A549 (cell line): Measurements from ENCODE around the gene OSTM1. TPM values are rescaled to one million over a fixed set of nuclear protein-coding genes. Genes with fewer than 3 reads are reported as not detected.
A peak's percentile ranks its signal among the peaks of the same experiment; 100 is the strongest.

Source experiments
- ATAC-seq, 2 experiments: fragments of 200-7000 bp in 1 of 2; fragments of >200 bp in 1 of 2; cut with Nextera tagmentation in 1 of 2; cut with Tn5 transposase in 1 of 2; 3 replicates each; pipeline versions ENCODE4 v1.8.0 to v1.9.1; 2018 to 2020; ENCODE audit warnings: mild to moderate bottlenecking in 1 of 2, moderate library complexity in 1 of 2
- CTCF ChIA-PET: fragments of 300-600 bp; sonication (Branson Sonifier 250); formaldehyde crosslinking; extraction: SDS; loops from one replicate; lab custom pipeline; 2021; ENCODE audit warnings: antibody characterized with exemption, inconsistent platforms; lab: Yijun Ruan, JAX
- POLR2A ChIA-PET: fragments of 350-600 bp; formaldehyde crosslinking; extraction: SDS; loops from one replicate; lab custom pipeline; 2021; ENCODE audit warnings: antibody characterized with exemption, inconsistent platforms; lab: Yijun Ruan, JAX
- DNase-seq, 2 experiments: peaks; one replicate each; pipeline versions ENCODE4 v3.0.0 to v3.0.0-alpha.2; 2011 to 2016; ENCODE audit warnings: low read depth in 1 of 2, low spot score in 1 of 2
- FAIRE-seq: peaks from 2 replicates; lab custom pipeline; 2011; peaks lifted over from hg19 to GRCh38; lab: Jason Lieb, UNC
- H3K27ac ChIP-seq, 2 experiments: fragments of >200 bp; sonication (Bioruptor Twin); formaldehyde crosslinking; 3 replicates each; pipeline ENCODE4 v1.5.1; 2016 to 2017
- H3K4me1 ChIP-seq: fragments of >200 bp; sonication (Bioruptor Twin); formaldehyde crosslinking; 3 replicates; pipeline ENCODE4 v1.6.1; 2016
- H3K4me2 ChIP-seq: fragments of >200 bp; sonication (Bioruptor Twin); formaldehyde crosslinking; 3 replicates; pipeline ENCODE4 v1.6.1; 2016
- H3K4me3 ChIP-seq: fragments of >200 bp; sonication (Bioruptor Twin); formaldehyde crosslinking; 3 replicates; pipeline ENCODE4 v1.5.1; 2016
- H3K9me3 ChIP-seq: fragments of >200 bp; sonication (Bioruptor Twin); formaldehyde crosslinking; 3 replicates; pipeline ENCODE4 v1.6.1; 2016
- CBX2 ChIP-seq: fragments of 200-600 bp; sonication (generic); IDR thresholded peaks from 2 replicates; pipeline ENCODE4 v1.6.1; 2016; ENCODE audit warnings: low read depth, mild to moderate bottlenecking, borderline replicate concordance
- CBX8 ChIP-seq: fragments of 200-600 bp; sonication (generic); IDR thresholded peaks from 2 replicates; pipeline ENCODE4 v1.6.1; 2016
- CEBPB ChIP-seq, 2 experiments: fragments of >200 bp in 1 of 2; sonication (Bioruptor Twin) in 1 of 2; formaldehyde crosslinking in 1 of 2; IDR thresholded peaks; 2 replicates each; pipeline ENCODE4 v1.6.1; 2012 to 2016
- E2F6 ChIP-seq: IDR thresholded peaks from 2 replicates; pipeline ENCODE4 v1.6.1; 2012; ENCODE audit warnings: low read depth, borderline replicate concordance
- EHMT2 ChIP-seq: fragments of 200-600 bp; sonication (generic); IDR thresholded peaks from 2 replicates; pipeline ENCODE4 v1.6.1; 2016; ENCODE audit warnings: antibody characterized with exemption, low read depth, mild to moderate bottlenecking, moderate library complexity
- ESRRA ChIP-seq: fragments of 150-350 bp; IDR thresholded peaks from 2 replicates; pipeline ENCODE4 v1.6.1; 2014; ENCODE audit warnings: mild to moderate bottlenecking, low read length, borderline replicate concordance
- FOSL2 ChIP-seq, 2 experiments: fragments of 450-650 bp in 1 of 2; fragments of >200 bp in 1 of 2; sonication (Bioruptor Twin) in 1 of 2; formaldehyde crosslinking; IDR thresholded peaks; 2 replicates each; pipeline versions ENCODE4 v1.5.0 to v1.6.1; 2016 to 2020; ENCODE audit warnings: mild to moderate bottlenecking in 1 of 2, moderate library complexity in 1 of 2
- FOXS1 ChIP-seq: fragments of 250-450 bp; sonication (Bioruptor Pico); IDR thresholded peaks from 2 replicates; pipeline ENCODE4 v1.5.0; 2020; ENCODE audit warnings: mild to moderate bottlenecking, moderate library complexity
- HEYL ChIP-seq: fragments of 250-450 bp; sonication (Bioruptor Pico); IDR thresholded peaks from 2 replicates; pipeline ENCODE4 v1.8.0; 2021; ENCODE audit warnings: mild to moderate bottlenecking, moderate library complexity
- MAFK ChIP-seq: fragments of 450-650 bp; IDR thresholded peaks from 2 replicates; pipeline ENCODE4 v1.6.1; 2014; ENCODE audit not compliant: partially characterized antibody
- PHF8 ChIP-seq: fragments of 200-600 bp; sonication (generic); IDR thresholded peaks from 2 replicates; pipeline ENCODE4 v1.6.1; 2016; ENCODE audit warnings: low read depth, mild to moderate bottlenecking, antibody characterized with exemption, moderate library complexity, borderline replicate concordance
- POLR2A ChIP-seq: IDR thresholded peaks from 2 replicates; pipeline ENCODE4 v1.6.1; 2012; ENCODE audit warnings: mild to moderate bottlenecking, low read length
- POLR2AphosphoS2 ChIP-seq: conservative IDR thresholded peaks from 2 replicates; pipeline ENCODE4 v1.6.1; 2012; ENCODE audit warnings: low read length, improper control_type of control experiment, inconsistent platforms
- RARB ChIP-seq: fragments of 250-450 bp; sonication (Bioruptor Pico); IDR thresholded peaks from 2 replicates; pipeline ENCODE4 v1.8.0; 2021; ENCODE audit warnings: mild to moderate bottlenecking, moderate library complexity
- RFX5 ChIP-seq: fragments of 450-650 bp; IDR thresholded peaks from 2 replicates; pipeline ENCODE4 v1.7.1; 2014; ENCODE audit warnings: antibody characterized with exemption, mild to moderate bottlenecking, moderate library complexity
- RNF2 ChIP-seq: fragments of 200-600 bp; sonication (generic); IDR thresholded peaks from 2 replicates; pipeline ENCODE4 v1.6.1; 2016; ENCODE audit warnings: low read depth, mild to moderate bottlenecking, antibody characterized with exemption, moderate library complexity, borderline replicate concordance
- TFCP2L1 ChIP-seq: fragments of 250-450 bp; sonication (Bioruptor Pico); IDR thresholded peaks from 2 replicates; pipeline ENCODE4 v1.5.0; 2021; ENCODE audit warnings: mild to moderate bottlenecking
- TP53 ChIP-seq: fragments of 250-450 bp; sonication (Bioruptor Pico); IDR thresholded peaks from 2 replicates; pipeline ENCODE4 v1.5.0; 2021; ENCODE audit warnings: mild to moderate bottlenecking, moderate library complexity
- USF2 ChIP-seq: fragments of 450-650 bp; IDR thresholded peaks from 2 replicates; pipeline ENCODE4 v1.6.1; 2014; ENCODE audit warnings: antibody characterized with exemption
- WGBS: methylation state at CpG from one replicate; pipeline ENCODE4 v1.1.6; 2017; ENCODE audit errors: missing lambda C conversion rate; 5-methylcytosine and 5-hydroxymethylcytosine counted together
- polyA plus RNA-seq, 4 experiments: library from polyadenylated mRNA; depleted of rRNA in 3 of 4; stranded (reverse); fragments of >200 nt; fragmentation: RNase III in 1 of 4; extraction: RNeasy Plus Mini Kit Qiagen cat#74134 plus additional on column Dnase treatment in 1 of 4; gene quantifications; 2 replicates in 3 of 4; 3 replicates in 1 of 4; pipeline ENCODE4 v1.2.3, GENCODE V29; 2011 to 2017
- TF ChIP-seq, protein P1 (sequence below): IDR thresholded peaks from 2 replicates; pipeline ENCODE4 v1.6.1; 2012
- TF ChIP-seq, protein P2 (sequence below): fragments of >200 bp; sonication (Bioruptor Twin); formaldehyde crosslinking; IDR thresholded peaks from 3 replicates; pipeline ENCODE4 v1.6.1; 2016
- TF ChIP-seq, protein P3 (sequence below): fragments of >200 bp; sonication (Bioruptor Twin); formaldehyde crosslinking; IDR thresholded peaks from 3 replicates; pipeline ENCODE4 v1.5.1; 2016

The OSTM1 gene
- polyA plus RNA-seq, 2 of the 4 experiments (the other 2 are of a cell fraction), result 16.8 to 41.7 TPM

DNA sequence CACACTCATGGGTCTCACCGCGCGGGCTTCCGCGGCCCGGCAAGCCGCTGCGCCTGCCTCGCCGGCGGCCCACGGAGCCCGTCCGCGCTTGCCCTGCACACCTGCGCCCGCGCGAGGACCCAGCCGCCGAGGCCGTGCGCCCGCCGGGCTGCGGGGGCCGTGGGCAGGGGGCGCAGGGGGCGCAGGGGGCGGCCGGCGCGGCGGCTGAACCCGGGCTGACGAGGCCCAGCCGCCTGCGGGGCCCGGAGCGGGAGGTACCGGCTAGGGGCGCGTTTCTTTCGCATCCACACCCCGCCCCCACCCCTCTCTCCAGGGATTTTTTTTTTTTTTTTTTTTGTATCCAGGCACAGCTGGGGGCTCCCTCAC, 43.8 kb upstream of the OSTM1 start:
- FAIRE-seq (no peak), ATAC-seq (no peak), DNase-seq (no peak)
- Histone ChIP-seq H3K4me1 (peaks cover 3% of the 10 kb centered on the region; the same call in 1 of the 3 replicates), H3K9me3 (no peaks in the 10 kb centered on the region), H3K4me3 (peak overlapping the region; percentile 46), H3K27ac (peak overlapping the region; percentile 11 to 66; a peak in 3 of 6 replicates), H3K4me2 (peak overlapping the region; percentile 80)
- POLR2A ChIA-PET, result no interaction called here
- 3% methylated on average over 15 of the region's 45 CpGs for WGBS
- CTCF ChIA-PET, result interaction anchor here (0.9 kb wide), 1 partner anchor 379 kb away, joined by 3 read pairs; no protein-coding TSS in a partner anchor
- TF ChIP-seq FOXS1 (CRISPR knock-in tag) (no peak), ESRRA (no peak)

DNA sequence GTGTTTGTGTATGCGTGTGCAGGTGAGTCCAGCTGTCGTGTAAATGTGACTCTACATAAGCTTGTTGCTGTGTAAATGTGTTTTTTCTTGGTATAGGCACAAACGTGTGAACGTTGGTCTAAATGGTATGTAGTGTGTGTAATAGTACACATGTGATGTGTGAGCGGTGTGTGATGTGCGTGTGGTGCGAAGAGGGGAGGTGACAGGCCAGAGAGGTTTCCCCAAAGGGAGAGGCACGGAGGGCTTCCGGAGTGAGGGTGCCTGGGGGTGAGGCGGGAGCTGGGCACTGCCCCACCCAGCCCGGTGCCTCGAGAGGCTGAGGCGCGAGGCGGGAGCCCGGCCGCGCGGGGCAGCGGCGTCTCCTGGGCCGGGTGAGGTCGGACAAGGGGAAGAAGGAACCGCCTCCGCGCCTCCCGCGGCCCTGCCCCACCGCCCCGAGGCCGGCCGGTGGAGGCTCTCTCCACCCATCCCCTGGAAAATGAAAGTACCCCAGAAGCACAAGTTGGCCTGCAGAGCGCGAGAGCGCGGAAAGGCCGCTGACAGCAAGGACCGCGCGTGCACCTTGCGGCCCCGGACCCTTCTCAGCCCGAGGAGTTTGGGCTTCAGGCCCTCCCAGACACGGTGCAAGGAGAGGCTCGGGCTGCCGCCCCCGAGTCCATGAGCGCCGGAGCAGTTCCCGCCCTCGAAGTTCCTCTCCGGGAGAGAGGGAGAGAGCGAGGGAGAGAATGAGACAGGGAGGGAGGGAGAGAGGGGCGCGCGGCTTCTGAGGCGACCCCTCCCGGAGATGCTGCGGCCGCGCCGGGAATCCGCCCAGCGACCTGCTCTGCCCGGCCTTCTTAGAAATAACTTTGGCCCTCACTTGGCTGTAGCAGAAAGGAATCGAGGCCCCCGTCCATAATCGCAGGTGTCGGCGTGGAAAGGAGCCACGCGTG, 43.2 kb upstream of the OSTM1 start:
- CTCF ChIA-PET, result interaction anchor here (0.9 to 1.5 kb wide), 4 partner anchors 17 to 424 kb away, joined by 3 to 6 read pairs (median 4); no protein-coding TSS in a partner anchor
- Histone ChIP-seq H3K27ac (peak overlapping the region; percentile 11 to 66; a peak in 4 of 6 replicates), H3K4me2 (peak overlapping the region; percentile 80), H3K4me3 (peak overlapping the region; percentile 46), H3K4me1 (peaks cover 3% of the 10 kb centered on the region; the same call in 1 of the 3 replicates), H3K9me3 (no peaks in the 10 kb centered on the region)
- TF ChIP-seq TFCP2L1 (CRISPR knock-in tag) (no peak), HEYL (CRISPR knock-in tag) (no peak), EHMT2 (no peak), TP53 (CRISPR knock-in tag) (no peak), FOSL2 (IDR thresholded peaks at IDR 0.05) (no peak), FOSL2 (CRISPR knock-in tag; IDR thresholded peaks at IDR 0.05) (no peak), RNF2 (peak; percentile 65; the same call in 1 of the 2 replicates), RARB (CRISPR knock-in tag) (no peak), RFX5 (no peak), CEBPB (IDR thresholded peaks at IDR 0.05) (no peak), FOXS1 (CRISPR knock-in tag) (no peak), PHF8 (no peak), MAFK (no peak), POLR2AphosphoS2 (no peak), USF2 (no peak), POLR2A (no peak), E2F6 (peak; percentile 89), CBX8 (no peak), CBX2 (no peak)
- TF ChIP-seq, protein P1, sequence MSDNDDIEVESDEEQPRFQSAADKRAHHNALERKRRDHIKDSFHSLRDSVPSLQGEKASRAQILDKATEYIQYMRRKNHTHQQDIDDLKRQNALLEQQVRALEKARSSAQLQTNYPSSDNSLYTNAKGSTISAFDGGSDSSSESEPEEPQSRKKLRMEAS, result peak; percentile 52
- TF ChIP-seq, protein P2, sequence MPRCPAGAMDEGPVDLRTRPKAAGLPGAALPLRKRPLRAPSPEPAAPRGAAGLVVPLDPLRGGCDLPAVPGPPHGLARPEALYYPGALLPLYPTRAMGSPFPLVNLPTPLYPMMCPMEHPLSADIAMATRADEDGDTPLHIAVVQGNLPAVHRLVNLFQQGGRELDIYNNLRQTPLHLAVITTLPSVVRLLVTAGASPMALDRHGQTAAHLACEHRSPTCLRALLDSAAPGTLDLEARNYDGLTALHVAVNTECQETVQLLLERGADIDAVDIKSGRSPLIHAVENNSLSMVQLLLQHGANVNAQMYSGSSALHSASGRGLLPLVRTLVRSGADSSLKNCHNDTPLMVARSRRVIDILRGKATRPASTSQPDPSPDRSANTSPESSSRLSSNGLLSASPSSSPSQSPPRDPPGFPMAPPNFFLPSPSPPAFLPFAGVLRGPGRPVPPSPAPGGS, result no peak
- TF ChIP-seq, protein P3, sequence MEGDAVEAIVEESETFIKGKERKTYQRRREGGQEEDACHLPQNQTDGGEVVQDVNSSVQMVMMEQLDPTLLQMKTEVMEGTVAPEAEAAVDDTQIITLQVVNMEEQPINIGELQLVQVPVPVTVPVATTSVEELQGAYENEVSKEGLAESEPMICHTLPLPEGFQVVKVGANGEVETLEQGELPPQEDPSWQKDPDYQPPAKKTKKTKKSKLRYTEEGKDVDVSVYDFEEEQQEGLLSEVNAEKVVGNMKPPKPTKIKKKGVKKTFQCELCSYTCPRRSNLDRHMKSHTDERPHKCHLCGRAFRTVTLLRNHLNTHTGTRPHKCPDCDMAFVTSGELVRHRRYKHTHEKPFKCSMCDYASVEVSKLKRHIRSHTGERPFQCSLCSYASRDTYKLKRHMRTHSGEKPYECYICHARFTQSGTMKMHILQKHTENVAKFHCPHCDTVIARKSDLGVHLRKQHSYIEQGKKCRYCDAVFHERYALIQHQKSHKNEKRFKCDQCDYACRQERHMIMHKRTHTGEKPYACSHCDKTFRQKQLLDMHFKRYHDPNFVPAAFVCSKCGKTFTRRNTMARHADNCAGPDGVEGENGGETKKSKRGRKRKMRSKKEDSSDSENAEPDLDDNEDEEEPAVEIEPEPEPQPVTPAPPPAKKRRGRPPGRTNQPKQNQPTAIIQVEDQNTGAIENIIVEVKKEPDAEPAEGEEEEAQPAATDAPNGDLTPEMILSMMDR, result no peak
- no peak for FAIRE-seq
- DNase-seq, result peak; percentile 11 to 18
- peak; percentile 55 to 65; a peak in 5 of 6 replicates for ATAC-seq
- POLR2A ChIA-PET, result no interaction called here
- 23% methylated on average over 33 of the region's 72 CpGs for WGBS
